ENCODE results near the gene MYH14.

DNA sequence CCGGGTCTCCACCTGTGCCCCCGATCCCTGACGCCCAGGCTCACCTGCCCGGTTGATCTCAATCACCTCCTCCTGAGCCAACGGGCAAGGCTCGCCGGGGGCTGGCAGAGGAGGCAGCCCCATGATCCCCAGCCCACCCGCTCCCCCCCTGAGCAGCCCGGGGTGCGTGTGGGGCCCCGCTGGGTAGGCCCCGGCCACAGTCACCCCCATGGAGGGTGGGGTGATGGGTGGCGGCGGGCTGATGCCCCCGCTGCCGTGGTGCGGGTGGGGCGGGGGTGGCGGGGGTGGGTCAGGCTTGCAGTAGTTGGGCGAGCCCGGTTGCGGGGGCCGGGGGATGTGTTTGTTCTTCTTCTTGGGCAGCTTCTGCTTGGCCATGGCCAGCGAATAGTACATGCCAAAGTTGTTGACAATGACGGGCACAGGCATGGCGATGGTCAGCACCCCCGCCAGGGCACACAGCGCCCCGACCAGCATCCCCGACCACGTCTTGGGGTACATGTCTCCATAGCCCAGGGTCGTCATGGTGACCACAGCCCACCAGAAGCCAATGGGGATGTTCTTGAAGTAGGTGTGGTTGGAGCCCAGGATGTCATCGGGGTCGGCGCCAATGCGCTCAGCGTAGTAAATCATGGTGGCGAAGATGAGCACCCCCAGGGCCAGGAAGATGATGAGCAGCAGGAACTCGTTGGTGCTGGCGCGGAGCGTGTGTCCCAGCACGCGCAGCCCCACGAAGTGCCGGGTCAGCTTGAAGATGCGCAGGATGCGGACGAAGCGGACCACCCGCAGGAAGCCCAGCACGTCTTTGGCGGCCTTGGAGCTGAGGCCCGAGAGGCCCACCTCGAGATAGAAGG is 119.7 kb downstream of the MYH14 start:
- TF ChIP-seq GATA3 (IDR thresholded peaks at IDR 0.05; ENCODE audit: low read depth, low read length) (no peak), GATA2 (IDR thresholded peaks at IDR 0.05; ENCODE audit: low read depth, low read length) (no peak)

Data from SH-SY5Y (cell line).